HepG2 (cell line): ENCODE data around the gene MX2. TPM values are rescaled to one million over a fixed set of nuclear protein-coding genes. Genes with fewer than 3 reads are reported as not detected.

Experiments used
- ATF5 ChIP-seq: sonication (generic); formaldehyde crosslinking; IDR thresholded peaks from 2 replicates; pipeline ENCODE4 v1.4.0; 2020; ENCODE audit warnings: mild to moderate bottlenecking, low read depth, missing genetic modification reagents
- CEBPB ChIP-seq: IDR thresholded peaks from 2 replicates; pipeline ENCODE4 v1.6.1; 2011; ENCODE audit warnings: low read depth, low read length, improper control_type of control experiment, borderline replicate concordance
- ELF3 ChIP-seq: IDR thresholded peaks from 2 replicates; pipeline ENCODE4 v1.6.1; 2016; ENCODE audit warnings: missing genetic modification reagents, missing compliant biosample characterization
- ELF4 ChIP-seq: sonication (generic); formaldehyde crosslinking; IDR thresholded peaks from 2 replicates; pipeline ENCODE4 v1.5.0; 2020; ENCODE audit warnings: missing genetic modification reagents, mild to moderate bottlenecking, moderate library complexity, borderline replicate concordance
- FOXK1 ChIP-seq: sonication (generic); formaldehyde crosslinking; IDR thresholded peaks from 2 replicates; pipeline ENCODE4 v1.4.0; 2020; ENCODE audit warnings: low read depth, missing genetic modification reagents, borderline replicate concordance
- HNF4G ChIP-seq, 2 experiments: sonication (generic) in 1 of 2; formaldehyde crosslinking in 1 of 2; IDR thresholded peaks; 2 replicates each; pipeline versions ENCODE4 v1.4.0 to v1.6.1; 2011 to 2020; ENCODE audit warnings: borderline replicate concordance in 2 of 2, low read depth in 2 of 2, mild to moderate bottlenecking in 2 of 2, low read length in 1 of 2, missing genetic modification reagents in 1 of 2, moderate library complexity in 1 of 2
- JUN ChIP-seq: sonication (generic); formaldehyde crosslinking; IDR thresholded peaks from 2 replicates; pipeline ENCODE4 v1.4.0; 2020; ENCODE audit warnings: mild to moderate bottlenecking, missing genetic modification reagents
- KDM1A ChIP-seq: IDR thresholded peaks from 2 replicates; pipeline ENCODE4 v1.6.1; 2016; ENCODE audit warnings: missing compliant biosample characterization
- MED8 ChIP-seq: sonication (generic); formaldehyde crosslinking; IDR thresholded peaks from 2 replicates; pipeline ENCODE4 v1.8.1; 2023; ENCODE audit warnings: mild to moderate bottlenecking, missing genetic modification reagents; ENCODE audit not compliant: insufficient replicate concordance
- NCOA2 ChIP-seq: sonication (generic); formaldehyde crosslinking; IDR thresholded peaks from 2 replicates; pipeline ENCODE4 v1.8.0; 2022; ENCODE audit warnings: inconsistent platforms
- NR2F2 ChIP-seq: IDR thresholded peaks from 2 replicates; pipeline ENCODE4 v1.6.1; 2012; ENCODE audit warnings: low read depth, inconsistent platforms, borderline replicate concordance
- PTBP1 ChIP-seq: fragments of 200-400 bp; formaldehyde crosslinking; IDR thresholded peaks from 2 replicates; pipeline ENCODE4 v1.6.1; 2018; ENCODE audit warnings: low read length, low read depth; ENCODE audit not compliant: poor library complexity, severe bottlenecking
- SIX1 ChIP-seq: sonication (generic); formaldehyde crosslinking; IDR thresholded peaks from 2 replicates; pipeline ENCODE4 v1.4.0; 2020; ENCODE audit warnings: missing genetic modification reagents, borderline replicate concordance
- SNAPC2 ChIP-seq: sonication (generic); formaldehyde crosslinking; IDR thresholded peaks from 2 replicates; pipeline ENCODE4 v1.8.1; 2022; ENCODE audit warnings: mild to moderate bottlenecking, missing genetic modification reagents
- SOX5 ChIP-seq: IDR thresholded peaks from 2 replicates; pipeline ENCODE4 v1.6.1; 2016; ENCODE audit warnings: borderline replicate concordance
- TCF7 ChIP-seq: sonication (generic); IDR thresholded peaks from 2 replicates; pipeline ENCODE4 v1.6.1; 2016; ENCODE audit warnings: antibody characterized with exemption, low read depth
- ZKSCAN5 ChIP-seq: sonication (generic); formaldehyde crosslinking; IDR thresholded peaks from 2 replicates; pipeline ENCODE4 v1.5.1; 2020; ENCODE audit warnings: mild to moderate bottlenecking, missing genetic modification reagents
- ZNF343 ChIP-seq: sonication (generic); formaldehyde crosslinking; IDR thresholded peaks from 2 replicates; pipeline ENCODE4 v1.4.0; 2020; ENCODE audit warnings: mild to moderate bottlenecking, missing genetic modification reagents
- ZNF460 ChIP-seq: sonication (generic); formaldehyde crosslinking; IDR thresholded peaks from 2 replicates; pipeline ENCODE4 v1.5.1; 2020; ENCODE audit warnings: missing genetic modification reagents, mild to moderate bottlenecking, borderline replicate concordance
- ZNF558 ChIP-seq: sonication (generic); formaldehyde crosslinking; IDR thresholded peaks from 2 replicates; pipeline ENCODE4 v1.9.0; 2022; ENCODE audit warnings: mild to moderate bottlenecking, missing genetic modification reagents, borderline replicate concordance
- ZNF569 ChIP-seq: sonication (generic); formaldehyde crosslinking; IDR thresholded peaks from 2 replicates; pipeline ENCODE4 v1.5.0; 2020; ENCODE audit warnings: mild to moderate bottlenecking, missing genetic modification reagents, moderate library complexity, borderline replicate concordance
- ZNF660 ChIP-seq: sonication (generic); formaldehyde crosslinking; IDR thresholded peaks from 2 replicates; pipeline ENCODE4 v1.5.1; 2020; ENCODE audit warnings: mild to moderate bottlenecking, low read depth, missing genetic modification reagents, borderline replicate concordance
- ZNF691 ChIP-seq: sonication (generic); formaldehyde crosslinking; IDR thresholded peaks from 2 replicates; pipeline ENCODE4 v1.4.0; 2020; ENCODE audit warnings: missing genetic modification reagents, low read depth, mild to moderate bottlenecking, borderline replicate concordance
- ZNF704 ChIP-seq: sonication (generic); formaldehyde crosslinking; IDR thresholded peaks from 2 replicates; pipeline ENCODE4 v1.8.1; 2023; ENCODE audit warnings: mild to moderate bottlenecking, inconsistent platforms, moderate library complexity, missing genetic modification reagents, borderline replicate concordance
- polyA plus RNA-seq, 8 experiments: library from polyadenylated mRNA; depleted of rRNA in 3 of 8; stranded (reverse) in 7 of 8; unstranded in 1 of 8; fragments of >200 nt; fragmentation: Illumina TruSeq in 4 of 8; extraction: Trizol in 4 of 8; gene quantifications; 2 replicates each; pipeline versions ENCODE4 v1.2.1 to v1.2.3, GENCODE V29; 2011 to 2016; ENCODE audit warnings: low read depth in 4 of 8, missing spikeins in 1 of 8, mixed read lengths in 1 of 8; ENCODE audit not compliant: insufficient read depth in 1 of 8
- total RNA-seq, 5 experiments: library from RNA; depleted of rRNA; stranded (reverse); fragments of >200 nt; fragmentation: Illumina TruSeq; extraction: Trizol; gene quantifications; 2 replicates each; pipeline ENCODE4 v1.2.3, GENCODE V29; 2016; ENCODE audit warnings: low read depth in 1 of 5

The MX2 gene
- total and polyA plus RNA-seq, 2 of the 13 experiments (the other 11 are each of a cell fraction or from before 2014, with no cell fraction given): 24.0 to 35.7 TPM

GRCh38 chr21:41325138-41325912 is 36.5 kb upstream of the MX2 start (continued):
- TF ChIP-seq JUN (CRISPR knock-in tag): no peak
- TF ChIP-seq TCF7: peak; percentile 45; the same call in 1 of the 2 replicates
- TF ChIP-seq ELF3: 0 out of 2 replicates have a peak, but pooled peaks have one; percentile 26
- peak; percentile 86 for TF ChIP-seq SOX5 (CRISPR knock-in tag)
- no peak for TF ChIP-seq CEBPB
- TF ChIP-seq SIX1 (CRISPR knock-in tag): peak; percentile 58; the same call in 1 of the 2 replicates
- no peak for TF ChIP-seq ZNF558
- TF ChIP-seq ELF4 (CRISPR knock-in tag): no peak
- TF ChIP-seq NR2F2: no peak
- TF ChIP-seq KDM1A (CRISPR knock-in tag): no peak
- TF ChIP-seq ZNF704 (CRISPR knock-in tag): no peak
- no peak for TF ChIP-seq SNAPC2 (CRISPR knock-in tag)
- TF ChIP-seq ZNF691 (CRISPR knock-in tag): no peak
- TF ChIP-seq HNF4G (IDR thresholded peaks at IDR 0.05; ENCODE audit: borderline replicate concordance, low read depth, low read length): peak; percentile 43
- TF ChIP-seq HNF4G (CRISPR knock-in tag; IDR thresholded peaks at IDR 0.05; ENCODE audit: borderline replicate concordance, low read depth): no peak
- TF ChIP-seq ZNF569: no peak
- no peak for TF ChIP-seq PTBP1
- no peak for TF ChIP-seq ZNF660
- no peak for TF ChIP-seq ZNF343 (CRISPR knock-in tag)
- TF ChIP-seq NCOA2: no peak; the same call in 1 of the 2 replicates
- no peak for TF ChIP-seq ATF5 (CRISPR knock-in tag)
- TF ChIP-seq FOXK1 (CRISPR knock-in tag): no peak
- TF ChIP-seq MED8 (CRISPR knock-in tag): no peak
- no peak for TF ChIP-seq ZKSCAN5
- TF ChIP-seq ZNF460 (CRISPR knock-in tag): no peak
